ENCODE results near the gene WDR62. TPM values are rescaled to one million over a fixed set of nuclear protein-coding genes. Genes with fewer than 3 reads are reported as not detected.
"Not testable (repeated sequence)": the region's sequence is repeated elsewhere in the genome, so short reads cannot be mapped to it uniquely, and the experiment has no call there.

The WDR62 gene
- total RNA-seq, 1 donor from 2014 or later, result 0.32 TPM

- no peak for DNase-seq (ENCODE audit: low spot score)
These were observed 22.2 kb upstream of the WDR62 start, which contains the start of gene CLIP3 for GRCh38 chr19:36032251-36033104. TSS of gene CLIP3 (minus strand) at chr19:36032873. CDS start at chr19:36032357, 516 bp downstream.

GRCh38 chr19:36040495-36040894, 14.2 kb upstream of the WDR62 start:
- DNase-seq (ENCODE audit: low spot score), result no peak

GRCh38 chr19:36041092-36041491, 13.6 kb upstream of the WDR62 start:
- not testable (repeated sequence) for DNase-seq (ENCODE audit: low spot score)

GRCh38 chr19:36041831-36042230, 12.9 kb upstream of the WDR62 start:
- no peak for DNase-seq (ENCODE audit: low spot score)

GRCh38 chr19:36043952-36044351, 10.7 kb upstream of the WDR62 start:
- DNase-seq (ENCODE audit: low spot score), result no peak

- no peak for DNase-seq (ENCODE audit: low spot score)
These were observed 8.2 kb upstream of the WDR62 start for GRCh38 chr19:36046443-36047050.

- DNase-seq (ENCODE audit: low spot score), result no peak
These were observed 6.9 kb upstream of the WDR62 start for GRCh38 chr19:36047835-36048234.

GRCh38 chr19:36049080-36049698, 5.5 kb upstream of the WDR62 start:
- DNase-seq (ENCODE audit: low spot score), result no peak

- no peak for DNase-seq (ENCODE audit: low spot score)
These were observed 3.5 kb upstream of the WDR62 start for GRCh38 chr19:36051236-36051635.

- DNase-seq (ENCODE audit: low spot score), result no peak
These were observed 3.1 kb upstream of the WDR62 start for GRCh38 chr19:36051637-36052036.

GRCh38 chr19:36054119-36054732, 471 bp upstream of the WDR62 start, which contains the start of gene THAP8:
TSS of gene THAP8 (minus strand) at chr19:36054285. CDS start at chr19:36054217, 68 bp downstream.
- peak; percentile 100 for DNase-seq (ENCODE audit: low spot score)

GRCh38 chr19:36058481-36059179, 3.9 kb downstream of the WDR62 start:
- no peak for DNase-seq (ENCODE audit: low spot score)

- DNase-seq (ENCODE audit: low spot score), result no peak
These were observed 4.6 kb downstream of the WDR62 start for GRCh38 chr19:36059180-36059910.

- no peak for DNase-seq (ENCODE audit: low spot score)
These were observed 5.7 kb downstream of the WDR62 start for GRCh38 chr19:36060430-36060829.

- no peak for DNase-seq (ENCODE audit: low spot score)
These were observed 6.7 kb downstream of the WDR62 start for GRCh38 chr19:36061367-36061766.

- no peak for DNase-seq (ENCODE audit: low spot score)
These were observed 10.1 kb downstream of the WDR62 start for GRCh38 chr19:36064826-36065225.

- DNase-seq (ENCODE audit: low spot score), result no peak
These were observed 13.0 kb downstream of the WDR62 start for GRCh38 chr19:36067681-36068080.

GRCh38 chr19:36068810-36069499, 14.3 kb downstream of the WDR62 start:
- not testable (repeated sequence) for DNase-seq (ENCODE audit: low spot score)

GRCh38 chr19:36072081-36072480, 17.4 kb downstream of the WDR62 start:
- DNase-seq (ENCODE audit: low spot score), result no peak
